Measurements from ENCODE around the gene GFRA3.
"Not testable (repeated sequence)": the region's sequence is repeated elsewhere in the genome, so short reads cannot be mapped to it uniquely, and the experiment has no call there.

The GFRA3 gene

DNA sequence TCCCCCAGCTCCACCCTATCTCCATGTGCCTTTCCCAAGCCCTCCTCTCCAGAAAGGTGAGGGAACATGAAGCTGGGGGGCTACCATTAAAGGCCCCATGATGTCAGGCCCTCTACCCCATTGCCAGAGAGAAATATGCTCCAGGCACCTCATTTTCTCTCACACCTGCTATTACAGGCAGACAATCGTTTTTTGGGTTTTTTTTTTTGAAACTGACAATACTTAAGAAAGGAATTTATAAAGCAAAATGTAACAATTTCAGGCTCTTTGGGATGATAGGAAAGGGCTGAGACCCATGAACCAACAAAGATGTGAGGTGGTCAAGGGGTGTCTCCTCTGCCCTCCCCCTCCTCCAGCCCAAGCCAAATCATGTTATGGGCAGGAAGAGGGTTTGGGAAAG lies 1.5 kb upstream of the GFRA3 start:
- no peak overlapping the region for H3K4me3 ChIP-seq (ENCODE audit: low read length)
- H3K27ac ChIP-seq (ENCODE audit: low read depth, low read length), result no peak overlapping the region
- H3K27me3 ChIP-seq (ENCODE audit: insufficient read depth, low read length), result peaks cover 42% of the 10 kb centered on the region
- no peak overlapping the region for H3K9ac ChIP-seq (ENCODE audit: low read depth, low read length)
- H3K9me3 ChIP-seq (ENCODE audit: insufficient read depth, low read depth, low read length), result no peaks in the 10 kb centered on the region
- H3K36me3 ChIP-seq (ENCODE audit: insufficient read depth, low read length), result no peaks in the 10 kb centered on the region
- no CpG with 5 or more reads among the region's 1 CpG for WGBS
- H3K4me1 ChIP-seq (ENCODE audit: insufficient read depth, low read length), result peaks cover 6% of the 10 kb centered on the region

DNA sequence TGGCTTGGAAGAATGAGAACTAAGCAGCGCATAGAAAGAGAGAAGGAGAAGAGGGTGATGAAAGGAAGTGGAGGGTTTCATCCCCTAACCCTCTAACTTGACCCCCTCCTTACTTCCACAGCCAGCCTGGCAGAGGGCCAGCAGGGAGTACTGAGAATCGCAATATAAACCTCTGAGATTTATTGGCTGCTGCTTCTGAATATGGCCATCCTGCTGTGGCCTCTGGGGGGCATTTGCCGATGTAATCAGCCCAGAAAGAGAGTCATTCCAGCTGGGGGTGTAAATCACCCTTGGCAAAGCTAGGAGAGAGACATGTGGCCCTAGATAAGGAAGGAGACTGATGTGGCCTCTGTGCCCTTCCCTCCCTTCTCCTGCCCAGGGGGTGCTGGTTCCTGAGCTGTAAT lies 960 bp upstream of the GFRA3 start:
- no peak overlapping the region for H3K27ac ChIP-seq (ENCODE audit: low read depth, low read length)
- WGBS, result 62% methylated on average over 3 of the region's 3 CpGs
- no peaks in the 10 kb centered on the region for H3K36me3 ChIP-seq (ENCODE audit: insufficient read depth, low read length)

DNA sequence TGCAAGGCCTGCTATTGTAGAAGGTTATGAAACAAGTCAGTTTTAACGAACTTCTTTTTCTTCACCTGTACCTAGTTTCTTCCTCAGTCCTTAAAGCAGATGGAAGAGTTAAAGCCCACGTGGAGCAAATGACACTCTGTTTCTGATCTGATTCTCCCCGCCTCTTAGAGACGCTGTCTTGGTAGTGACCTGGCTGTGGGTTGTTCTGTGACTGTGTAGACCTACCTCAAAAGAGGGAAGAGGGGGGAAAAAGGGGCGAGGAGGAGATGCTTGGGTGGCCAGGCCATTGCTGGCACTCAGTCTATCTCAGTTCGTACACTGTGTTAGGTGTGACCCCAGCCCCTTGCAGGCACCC lies 610 bp downstream of the GFRA3 start:
- H3K27ac ChIP-seq (ENCODE audit: low read depth, low read length), result no peak overlapping the region
- peak overlapping the region; percentile 59 for H3K4me3 ChIP-seq (ENCODE audit: low read length)
- no peaks in the 10 kb centered on the region for H3K9me3 ChIP-seq (ENCODE audit: insufficient read depth, low read depth, low read length)
- H3K4me1 ChIP-seq (ENCODE audit: insufficient read depth, low read length), result peaks cover 6% of the 10 kb centered on the region
- H3K9ac ChIP-seq (ENCODE audit: low read depth, low read length), result no peak overlapping the region; the same call in 1 of the 2 replicates
- 41% methylated on average over 6 of the region's 6 CpGs for WGBS
- H3K36me3 ChIP-seq (ENCODE audit: insufficient read depth, low read length), result no peaks in the 10 kb centered on the region
- peaks cover 42% of the 10 kb centered on the region for H3K27me3 ChIP-seq (ENCODE audit: insufficient read depth, low read length)

More for the DNA sequence above, 960 bp upstream of the GFRA3 start:
- peaks cover 6% of the 10 kb centered on the region for H3K4me1 ChIP-seq (ENCODE audit: insufficient read depth, low read length)
- H3K4me3 ChIP-seq (ENCODE audit: low read length), result no peak overlapping the region
- no peak overlapping the region for H3K9ac ChIP-seq (ENCODE audit: low read depth, low read length)
- no peaks in the 10 kb centered on the region for H3K9me3 ChIP-seq (ENCODE audit: insufficient read depth, low read depth, low read length)
- peaks cover 42% of the 10 kb centered on the region for H3K27me3 ChIP-seq (ENCODE audit: insufficient read depth, low read length)

- no peaks in the 10 kb centered on the region for H3K36me3 ChIP-seq (ENCODE audit: insufficient read depth, low read length)
- H3K9ac ChIP-seq (ENCODE audit: low read depth, low read length), result no peak overlapping the region
- no peak overlapping the region for H3K4me3 ChIP-seq (ENCODE audit: low read length)
- peaks cover 42% of the 10 kb centered on the region for H3K27me3 ChIP-seq (ENCODE audit: insufficient read depth, low read length)
- H3K4me1 ChIP-seq (ENCODE audit: insufficient read depth, low read length), result peaks cover 6% of the 10 kb centered on the region
- 92% methylated on average over 4 of the region's 4 CpGs for WGBS
- H3K27ac ChIP-seq (ENCODE audit: low read depth, low read length), result no peak overlapping the region
- no peaks in the 10 kb centered on the region for H3K9me3 ChIP-seq (ENCODE audit: insufficient read depth, low read depth, low read length)
Measured at GRCh38 chr5:138272681-138273080, 1.7 kb downstream of the GFRA3 start.

DNA sequence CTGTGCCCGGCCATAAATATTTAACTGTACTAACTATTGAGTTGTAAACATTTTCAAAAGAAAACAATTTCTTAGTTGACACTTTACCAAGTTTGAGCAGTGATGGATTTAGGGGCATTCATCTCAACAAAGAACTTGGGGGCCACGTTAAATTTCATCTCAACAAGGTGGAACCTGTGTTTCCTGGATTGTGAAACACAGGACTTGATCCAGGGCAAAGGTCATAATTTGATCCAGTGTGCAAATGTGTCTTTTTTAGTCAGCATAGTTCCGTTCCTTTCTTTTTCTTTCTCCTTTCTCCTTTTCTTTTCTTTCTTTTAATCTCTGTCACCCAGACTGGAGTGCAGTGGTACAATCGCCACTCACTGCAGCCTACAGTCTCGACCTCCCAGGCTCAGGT lies 3.1 kb downstream of the GFRA3 start:
- H3K36me3 ChIP-seq (ENCODE audit: insufficient read depth, low read length), result no peaks in the 10 kb centered on the region
- no peak overlapping the region for H3K27ac ChIP-seq (ENCODE audit: low read depth, low read length)
- H3K9ac ChIP-seq (ENCODE audit: low read depth, low read length), result no peak overlapping the region
- peaks cover 40% of the 10 kb centered on the region for H3K27me3 ChIP-seq (ENCODE audit: insufficient read depth, low read length)
- H3K4me3 ChIP-seq (ENCODE audit: low read length), result no peak overlapping the region
- 93% methylated on average over 4 of the region's 5 CpGs for WGBS
- peaks cover 6% of the 10 kb centered on the region for H3K4me1 ChIP-seq (ENCODE audit: insufficient read depth, low read length)
- no peaks in the 10 kb centered on the region for H3K9me3 ChIP-seq (ENCODE audit: insufficient read depth, low read depth, low read length)

DNA sequence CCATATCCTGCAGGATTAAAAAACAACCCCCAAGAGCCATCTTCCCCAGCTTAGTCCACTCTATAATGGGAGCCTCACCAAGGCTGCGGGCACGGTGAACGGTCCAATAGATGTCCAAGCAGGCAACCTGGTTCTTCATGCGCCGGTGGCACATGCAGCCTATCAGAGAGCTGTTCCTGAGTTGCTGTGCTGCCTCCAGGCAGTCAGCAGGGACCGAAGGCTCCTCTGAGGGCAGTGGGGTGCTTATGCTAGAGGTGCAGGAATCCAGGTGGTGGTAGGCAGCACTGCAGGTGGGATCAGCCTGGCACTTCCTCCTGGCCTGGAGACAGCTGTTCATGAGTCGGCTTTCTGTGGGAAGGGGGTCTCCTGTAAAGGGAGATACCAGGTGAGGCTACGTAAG lies 10.2 kb downstream of the GFRA3 start:
- H3K9me3 ChIP-seq (ENCODE audit: insufficient read depth, low read depth, low read length), result no peaks in the 10 kb centered on the region
- no peak overlapping the region for H3K4me3 ChIP-seq (ENCODE audit: low read length)
- H3K27me3 ChIP-seq (ENCODE audit: insufficient read depth, low read length), result no peaks in the 10 kb centered on the region
- WGBS, result 95% methylated on average over 8 of the region's 8 CpGs
- H3K27ac ChIP-seq (ENCODE audit: low read depth, low read length), result no peak overlapping the region
- no peaks in the 10 kb centered on the region for H3K36me3 ChIP-seq (ENCODE audit: insufficient read depth, low read length)
- peaks cover 3% of the 10 kb centered on the region; the same call in 1 of the 2 replicates for H3K4me1 ChIP-seq (ENCODE audit: insufficient read depth, low read length)
- no peak overlapping the region for H3K9ac ChIP-seq (ENCODE audit: low read depth, low read length)

GRCh38 chr5:138263581-138263980 lies 10.8 kb downstream of the GFRA3 start:
- WGBS, result 91% methylated on average over 2 of the region's 3 CpGs
- H3K27ac ChIP-seq (ENCODE audit: low read depth, low read length), result no peak overlapping the region
- no peak overlapping the region for H3K4me3 ChIP-seq (ENCODE audit: low read length)
- H3K9ac ChIP-seq (ENCODE audit: low read depth, low read length), result no peak overlapping the region
- peaks cover 3% of the 10 kb centered on the region; the same call in 1 of the 2 replicates for H3K4me1 ChIP-seq (ENCODE audit: insufficient read depth, low read length)
- no peaks in the 10 kb centered on the region for H3K27me3 ChIP-seq (ENCODE audit: insufficient read depth, low read length)
- H3K9me3 ChIP-seq (ENCODE audit: insufficient read depth, low read depth, low read length), result no peaks in the 10 kb centered on the region
- H3K36me3 ChIP-seq (ENCODE audit: insufficient read depth, low read length), result no peaks in the 10 kb centered on the region

DNA sequence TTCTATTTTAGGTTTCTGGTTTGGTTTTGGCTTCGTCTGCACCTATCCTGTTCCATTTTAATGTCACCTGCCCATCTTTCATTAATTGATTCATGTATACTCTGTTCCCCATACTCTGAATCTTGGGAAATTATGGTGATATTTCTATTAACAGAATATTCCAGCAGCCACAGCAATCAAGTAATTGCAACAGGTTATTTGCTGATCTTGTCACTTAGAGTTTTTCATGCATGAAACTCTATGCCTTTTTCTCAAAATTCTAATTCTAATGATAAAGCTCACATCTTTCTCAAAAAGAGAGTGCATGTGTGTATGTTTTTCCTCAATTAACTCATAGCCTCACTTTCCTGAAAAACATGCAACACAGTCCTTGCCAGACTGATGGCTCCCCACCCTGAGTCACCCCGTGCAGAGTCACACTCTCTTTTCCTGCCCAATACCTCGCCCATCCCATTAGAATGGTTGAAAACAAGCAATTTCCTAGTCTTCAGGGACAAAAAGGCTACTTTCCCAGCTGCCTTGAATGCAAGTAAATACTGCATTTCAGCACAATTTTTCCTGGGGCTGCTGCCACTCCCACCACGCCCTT lies 15.6 kb downstream of the GFRA3 start:
- no peaks in the 10 kb centered on the region for H3K4me1 ChIP-seq (ENCODE audit: insufficient read depth, low read length)
- no peaks in the 10 kb centered on the region for H3K36me3 ChIP-seq (ENCODE audit: insufficient read depth, low read length)
- no peak overlapping the region for H3K27ac ChIP-seq (ENCODE audit: low read depth, low read length)
- WGBS, result 80% methylated on average over 4 of the region's 4 CpGs
- no peak overlapping the region for H3K9ac ChIP-seq (ENCODE audit: low read depth, low read length)
- no peaks in the 10 kb centered on the region for H3K27me3 ChIP-seq (ENCODE audit: insufficient read depth, low read length)
- H3K4me3 ChIP-seq (ENCODE audit: low read length), result no peak overlapping the region
- no peaks in the 10 kb centered on the region for H3K9me3 ChIP-seq (ENCODE audit: insufficient read depth, low read depth, low read length)

GRCh38 chr5:138257583-138257982 lies 16.8 kb downstream of the GFRA3 start:
- WGBS, result 95% methylated on average over 29 of the region's 29 CpGs
- Histone ChIP-seq H3K4me1 (ENCODE audit: insufficient read depth, low read length) (peaks cover 2% of the 10 kb centered on the region; the same call in 1 of the 2 replicates), H3K4me3 (ENCODE audit: low read length) (no peak overlapping the region), H3K36me3 (ENCODE audit: insufficient read depth, low read length) (no peaks in the 10 kb centered on the region), H3K9me3 (ENCODE audit: insufficient read depth, low read depth, low read length) (no peaks in the 10 kb centered on the region), H3K9ac (ENCODE audit: low read depth, low read length) (no peak overlapping the region), H3K27ac (ENCODE audit: low read depth, low read length) (no peak overlapping the region), H3K27me3 (ENCODE audit: insufficient read depth, low read length) (no peaks in the 10 kb centered on the region)

DNA sequence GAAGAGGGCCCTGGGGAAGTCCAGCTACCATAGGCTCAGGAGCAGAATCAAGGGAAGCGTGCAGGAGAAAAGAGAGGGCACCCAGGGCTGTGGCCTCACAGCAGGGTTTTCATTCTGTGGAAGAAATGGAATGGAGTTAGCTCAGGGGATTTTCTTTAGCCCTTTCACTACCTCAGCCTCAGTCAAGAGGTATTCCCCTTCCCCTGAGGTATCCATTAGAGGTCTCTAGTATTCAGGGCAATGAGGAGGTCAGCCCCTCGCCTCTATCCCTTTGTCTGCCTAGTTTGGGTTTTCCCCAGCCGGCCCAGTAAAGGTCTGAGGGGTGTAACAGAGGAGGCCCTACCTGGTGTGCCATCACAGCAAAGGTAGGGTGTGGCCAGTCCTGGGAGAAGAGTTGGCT lies 21.5 kb downstream of the GFRA3 start:
- H3K27me3 ChIP-seq (ENCODE audit: insufficient read depth, low read length), result no peaks in the 10 kb centered on the region
- H3K4me3 ChIP-seq (ENCODE audit: low read length), result no peak overlapping the region
- H3K36me3 ChIP-seq (ENCODE audit: insufficient read depth, low read length), result no peaks in the 10 kb centered on the region
- no peaks in the 10 kb centered on the region for H3K9me3 ChIP-seq (ENCODE audit: insufficient read depth, low read depth, low read length)
- no peak overlapping the region for H3K9ac ChIP-seq (ENCODE audit: low read depth, low read length)
- 79% methylated on average over 3 of the region's 3 CpGs for WGBS
- H3K4me1 ChIP-seq (ENCODE audit: insufficient read depth, low read length), result peaks cover 2% of the 10 kb centered on the region; the same call in 1 of the 2 replicates
- H3K27ac ChIP-seq (ENCODE audit: low read depth, low read length), result no peak overlapping the region

GRCh38 chr5:138247800-138248199 lies 26.6 kb downstream of the GFRA3 start:
- H3K9ac ChIP-seq (ENCODE audit: low read depth, low read length); H3K36me3 ChIP-seq (ENCODE audit: insufficient read depth, low read length); H3K27ac ChIP-seq (ENCODE audit: low read depth, low read length); H3K9me3 ChIP-seq (ENCODE audit: insufficient read depth, low read depth, low read length); H3K4me3 ChIP-seq (ENCODE audit: low read length): not testable (repeated sequence)
- peaks cover 10% of the 10 kb centered on the region for H3K27me3 ChIP-seq (ENCODE audit: insufficient read depth, low read length)
- peaks cover 15% of the 10 kb centered on the region for H3K4me1 ChIP-seq (ENCODE audit: insufficient read depth, low read length)
- WGBS, result 72% methylated on average over 2 of the region's 2 CpGs

GRCh38 chr5:138246822-138247221 lies 27.6 kb downstream of the GFRA3 start:
- Histone ChIP-seq H3K9me3 (ENCODE audit: insufficient read depth, low read depth, low read length) (no peaks in the 10 kb centered on the region), H3K4me3 (ENCODE audit: low read length) (no peak overlapping the region), H3K9ac (ENCODE audit: low read depth, low read length) (no peak overlapping the region), H3K27ac (ENCODE audit: low read depth, low read length) (no peak overlapping the region), H3K4me1 (ENCODE audit: insufficient read depth, low read length) (peaks cover 13% of the 10 kb centered on the region), H3K27me3 (ENCODE audit: insufficient read depth, low read length) (peaks cover 20% of the 10 kb centered on the region), H3K36me3 (ENCODE audit: insufficient read depth, low read length) (no peaks in the 10 kb centered on the region)
- 94% methylated on average over 4 of the region's 4 CpGs for WGBS

Measured in HUES64 (cell line).